Measurements from ENCODE around the gene MRC1.

DNA sequence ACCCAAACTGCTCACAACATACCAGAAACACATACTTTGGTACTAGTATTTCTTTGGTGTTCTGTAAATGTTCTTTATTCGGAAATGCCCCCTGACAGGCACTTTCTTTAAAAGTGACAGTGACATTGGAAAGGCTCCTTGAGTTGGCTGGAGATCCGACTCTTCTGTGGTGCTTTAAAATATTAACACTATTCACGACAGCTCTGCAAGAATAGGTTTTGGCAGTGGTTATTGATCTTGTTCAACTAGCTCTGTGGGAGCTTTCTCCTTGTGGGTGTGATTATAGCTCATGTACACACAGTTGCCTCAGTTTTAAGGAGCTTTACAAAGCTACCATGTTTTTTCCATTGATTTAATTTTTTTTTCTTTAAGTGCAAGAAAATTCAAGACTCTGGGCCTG lies 112.2 kb downstream of the MRC1 start:
- TF ChIP-seq YY1 (IDR thresholded peaks at IDR 0.05; ENCODE audit: low read depth) (no peak), TEAD4 (IDR thresholded peaks at IDR 0.05) (no peak), ZBTB7A (IDR thresholded peaks at IDR 0.05; ENCODE audit: low read depth) (no peak), USF1 (IDR thresholded peaks at IDR 0.05) (no peak), RAD21 (IDR thresholded peaks at IDR 0.05; ENCODE audit: low read depth) (no peak), NFIC (IDR thresholded peaks at IDR 0.05) (no peak), CREB1 (IDR thresholded peaks at IDR 0.05; ENCODE audit: low read depth) (no peak), EP300 (IDR thresholded peaks at IDR 0.05; ENCODE audit: borderline replicate concordance) (no peak)
